ENCODE data around the gene GRM3.

GRCh38 chr7:86760236-86760635 lies 116.5 kb downstream of the GRM3 start:
- no peak for TF ChIP-seq POLR2A (IDR thresholded peaks at IDR 0.05; ENCODE audit: low read depth, low read length)
- TF ChIP-seq TAF1 (IDR thresholded peaks at IDR 0.05; ENCODE audit: borderline replicate concordance, low read depth, low read length) = no peak
- TF ChIP-seq POLR2AphosphoS5 (IDR thresholded peaks at IDR 0.05; ENCODE audit: low read depth, low read length) = no peak

Measured in GM12892 (cell line).